A549 (cell line): ENCODE measurements around the gene WNT3A. TPM values are rescaled to one million over a fixed set of nuclear protein-coding genes. Genes with fewer than 3 reads are reported as not detected.

Source experiments
- ATAC-seq, 2 experiments: fragments of 200-7000 bp in 1 of 2; fragments of >200 bp in 1 of 2; cut with Nextera tagmentation in 1 of 2; cut with Tn5 transposase in 1 of 2; 3 replicates each; pipeline versions ENCODE4 v1.8.0 to v1.9.1; 2018 to 2020; ENCODE audit warnings: mild to moderate bottlenecking in 1 of 2, moderate library complexity in 1 of 2
- CTCF ChIA-PET: fragments of 300-600 bp; sonication (Branson Sonifier 250); formaldehyde crosslinking; extraction: SDS; loops from one replicate; lab custom pipeline; 2021; ENCODE audit warnings: antibody characterized with exemption, inconsistent platforms; lab: Yijun Ruan, JAX
- POLR2A ChIA-PET: fragments of 350-600 bp; formaldehyde crosslinking; extraction: SDS; loops from one replicate; lab custom pipeline; 2021; ENCODE audit warnings: antibody characterized with exemption, inconsistent platforms; lab: Yijun Ruan, JAX
- DNase-seq, 2 experiments: peaks; one replicate each; pipeline versions ENCODE4 v3.0.0 to v3.0.0-alpha.2; 2011 to 2016; ENCODE audit warnings: low read depth in 1 of 2, low spot score in 1 of 2
- FAIRE-seq: peaks from 2 replicates; lab custom pipeline; 2011; peaks lifted over from hg19 to GRCh38; lab: Jason Lieb, UNC
- H3K27ac ChIP-seq, 2 experiments: fragments of >200 bp; sonication (Bioruptor Twin); formaldehyde crosslinking; 3 replicates each; pipeline ENCODE4 v1.5.1; 2016 to 2017
- H3K4me1 ChIP-seq: fragments of >200 bp; sonication (Bioruptor Twin); formaldehyde crosslinking; 3 replicates; pipeline ENCODE4 v1.6.1; 2016
- H3K4me2 ChIP-seq: fragments of >200 bp; sonication (Bioruptor Twin); formaldehyde crosslinking; 3 replicates; pipeline ENCODE4 v1.6.1; 2016
- H3K4me3 ChIP-seq: fragments of >200 bp; sonication (Bioruptor Twin); formaldehyde crosslinking; 3 replicates; pipeline ENCODE4 v1.5.1; 2016
- H3K9me3 ChIP-seq: fragments of >200 bp; sonication (Bioruptor Twin); formaldehyde crosslinking; 3 replicates; pipeline ENCODE4 v1.6.1; 2016
- CBX8 ChIP-seq: fragments of 200-600 bp; sonication (generic); IDR thresholded peaks from 2 replicates; pipeline ENCODE4 v1.6.1; 2016
- CEBPB ChIP-seq, 2 experiments: fragments of >200 bp in 1 of 2; sonication (Bioruptor Twin) in 1 of 2; formaldehyde crosslinking in 1 of 2; IDR thresholded peaks; 2 replicates each; pipeline ENCODE4 v1.6.1; 2012 to 2016
- EHMT2 ChIP-seq: fragments of 200-600 bp; sonication (generic); IDR thresholded peaks from 2 replicates; pipeline ENCODE4 v1.6.1; 2016; ENCODE audit warnings: antibody characterized with exemption, low read depth, mild to moderate bottlenecking, moderate library complexity
- ESRRA ChIP-seq: fragments of 150-350 bp; IDR thresholded peaks from 2 replicates; pipeline ENCODE4 v1.6.1; 2014; ENCODE audit warnings: mild to moderate bottlenecking, low read length, borderline replicate concordance
- KDM5A ChIP-seq: fragments of 200-600 bp; sonication (generic); IDR thresholded peaks from 2 replicates; pipeline ENCODE4 v1.6.1; 2016; ENCODE audit warnings: antibody characterized with exemption, mild to moderate bottlenecking
- MAFK ChIP-seq: fragments of 450-650 bp; IDR thresholded peaks from 2 replicates; pipeline ENCODE4 v1.6.1; 2014; ENCODE audit not compliant: partially characterized antibody
- NFE2L2 ChIP-seq: fragments of 150-350 bp; conservative IDR thresholded peaks from 2 replicates; pipeline ENCODE4 v1.6.1; 2014; ENCODE audit warnings: low read length
- NPAS2 ChIP-seq: fragments of 250-450 bp; sonication (Bioruptor Pico); IDR thresholded peaks from 2 replicates; pipeline ENCODE4 v1.8.0; 2022; ENCODE audit warnings: mild to moderate bottlenecking, moderate library complexity, borderline replicate concordance
- POLR2AphosphoS2 ChIP-seq: conservative IDR thresholded peaks from 2 replicates; pipeline ENCODE4 v1.6.1; 2012; ENCODE audit warnings: low read length, improper control_type of control experiment, inconsistent platforms
- RAD21 ChIP-seq, 2 experiments: fragments of >200 bp in 1 of 2; sonication (Bioruptor Twin) in 1 of 2; formaldehyde crosslinking in 1 of 2; IDR thresholded peaks in 1 of 2; conservative IDR thresholded peaks in 1 of 2; 2 replicates in 1 of 2; 3 replicates in 1 of 2; pipeline ENCODE4 v1.6.1; 2012 to 2018; ENCODE audit warnings: inconsistent platforms in 1 of 2
- RCOR1 ChIP-seq: fragments of 150-350 bp; IDR thresholded peaks from 2 replicates; pipeline ENCODE4 v1.6.1; 2014; ENCODE audit warnings: antibody characterized with exemption, low read length, low read depth
- RNF2 ChIP-seq: fragments of 200-600 bp; sonication (generic); IDR thresholded peaks from 2 replicates; pipeline ENCODE4 v1.6.1; 2016; ENCODE audit warnings: low read depth, mild to moderate bottlenecking, antibody characterized with exemption, moderate library complexity, borderline replicate concordance
- SMC3 ChIP-seq: fragments of >200 bp; sonication (Bioruptor Twin); formaldehyde crosslinking; IDR thresholded peaks from 3 replicates; pipeline ENCODE4 v1.6.1; 2018; ENCODE audit warnings: inconsistent platforms
- TFCP2L1 ChIP-seq: fragments of 250-450 bp; sonication (Bioruptor Pico); IDR thresholded peaks from 2 replicates; pipeline ENCODE4 v1.5.0; 2021; ENCODE audit warnings: mild to moderate bottlenecking
- ZC3H11A ChIP-seq: fragments of 450-650 bp; IDR thresholded peaks from 2 replicates; pipeline ENCODE4 v1.6.1; 2014; ENCODE audit warnings: antibody characterized with exemption, mild to moderate bottlenecking
- ZFP36 ChIP-seq: fragments of 450-650 bp; IDR thresholded peaks from 2 replicates; pipeline ENCODE4 v1.6.1; 2014; ENCODE audit warnings: borderline replicate concordance; ENCODE audit not compliant: partially characterized antibody
- WGBS: methylation state at CpG from one replicate; pipeline ENCODE4 v1.1.6; 2017; ENCODE audit errors: missing lambda C conversion rate; 5-methylcytosine and 5-hydroxymethylcytosine counted together
- polyA plus RNA-seq, 4 experiments: library from polyadenylated mRNA; depleted of rRNA in 3 of 4; stranded (reverse); fragments of >200 nt; fragmentation: RNase III in 1 of 4; extraction: RNeasy Plus Mini Kit Qiagen cat#74134 plus additional on column Dnase treatment in 1 of 4; gene quantifications; 2 replicates in 3 of 4; 3 replicates in 1 of 4; pipeline ENCODE4 v1.2.3, GENCODE V29; 2011 to 2017
- TF ChIP-seq, protein P1 (sequence below): fragments of 150-350 bp; IDR thresholded peaks from 2 replicates; pipeline ENCODE4 v1.6.1; 2014; ENCODE audit warnings: low read depth, mild to moderate bottlenecking, low read length
- TF ChIP-seq, protein P2 (sequence below): fragments of >200 bp; sonication (Bioruptor Twin); formaldehyde crosslinking; IDR thresholded peaks from 2 replicates; pipeline ENCODE4 v1.6.1; 2016
- TF ChIP-seq, protein P3 (sequence below): IDR thresholded peaks from 2 replicates; pipeline ENCODE4 v1.6.1; 2012
- TF ChIP-seq, protein P4 (sequence below): IDR thresholded peaks from 2 replicates; pipeline ENCODE4 v1.6.1; 2012; ENCODE audit warnings: low read depth, borderline replicate concordance
- TF ChIP-seq, protein P5 (sequence below): fragments of >200 bp; sonication (Bioruptor Twin); formaldehyde crosslinking; IDR thresholded peaks from 3 replicates; pipeline ENCODE4 v1.6.1; 2016

WNT3A gene
- polyA plus RNA-seq, 2 of the 4 experiments (the other 2 are of a cell fraction) = not detected

DNA sequence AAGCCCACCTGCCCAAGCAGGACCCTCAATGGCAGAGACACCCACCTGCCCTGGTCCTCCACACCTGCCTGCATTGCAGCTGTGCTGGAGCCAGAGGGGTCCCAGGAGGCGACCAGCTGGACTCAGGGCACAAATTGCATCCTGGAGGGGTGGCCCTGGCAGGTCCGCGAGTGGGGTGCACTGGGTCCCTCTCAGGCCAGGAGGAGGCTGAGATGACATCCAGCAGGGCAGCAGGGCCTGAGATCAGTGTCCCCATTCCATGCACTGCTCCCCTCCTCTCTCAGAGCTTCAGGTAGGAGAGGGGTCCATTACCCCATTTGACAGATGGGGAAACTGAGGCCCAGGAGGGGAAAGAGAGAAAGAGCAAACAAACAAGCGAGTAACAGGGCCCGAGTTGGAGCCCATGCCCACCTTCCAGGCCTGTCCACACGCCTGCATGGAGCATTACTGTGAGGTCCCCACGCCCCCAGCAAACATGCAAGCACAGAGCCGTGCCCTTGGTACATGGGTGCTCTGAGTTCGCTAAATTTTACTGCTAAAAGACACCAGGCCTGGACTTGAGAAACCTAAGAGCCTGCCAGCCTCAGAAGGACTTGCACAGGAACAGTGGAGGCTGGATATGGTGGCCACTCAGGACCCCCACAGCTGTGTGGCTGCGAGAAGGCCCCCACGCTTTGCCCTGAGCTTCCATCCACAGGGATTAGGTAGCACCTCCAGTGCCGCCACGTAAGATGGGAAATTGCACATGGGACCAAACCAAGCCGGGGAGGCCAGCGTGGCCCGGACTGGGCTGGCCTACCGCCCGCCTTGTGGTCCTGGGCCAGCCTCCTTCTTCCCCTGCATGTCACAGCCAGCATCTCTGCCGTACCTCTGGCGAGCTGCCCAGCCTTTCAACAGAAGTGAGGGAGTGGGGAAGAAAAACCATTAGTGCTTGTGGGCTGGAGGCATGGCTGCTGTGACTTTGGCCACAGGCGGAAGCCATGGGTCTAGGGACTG, 7.4 kb downstream of the WNT3A start (continued):
- TF ChIP-seq ESRRA (no peak), TFCP2L1 (CRISPR knock-in tag) (no peak), ZFP36 (no peak), CBX8 (no peak), KDM5A (no peak)
- TF ChIP-seq, protein P1, sequence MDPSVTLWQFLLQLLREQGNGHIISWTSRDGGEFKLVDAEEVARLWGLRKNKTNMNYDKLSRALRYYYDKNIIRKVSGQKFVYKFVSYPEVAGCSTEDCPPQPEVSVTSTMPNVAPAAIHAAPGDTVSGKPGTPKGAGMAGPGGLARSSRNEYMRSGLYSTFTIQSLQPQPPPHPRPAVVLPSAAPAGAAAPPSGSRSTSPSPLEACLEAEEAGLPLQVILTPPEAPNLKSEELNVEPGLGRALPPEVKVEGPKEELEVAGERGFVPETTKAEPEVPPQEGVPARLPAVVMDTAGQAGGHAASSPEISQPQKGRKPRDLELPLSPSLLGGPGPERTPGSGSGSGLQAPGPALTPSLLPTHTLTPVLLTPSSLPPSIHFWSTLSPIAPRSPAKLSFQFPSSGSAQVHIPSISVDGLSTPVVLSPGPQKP = no peak

DNA sequence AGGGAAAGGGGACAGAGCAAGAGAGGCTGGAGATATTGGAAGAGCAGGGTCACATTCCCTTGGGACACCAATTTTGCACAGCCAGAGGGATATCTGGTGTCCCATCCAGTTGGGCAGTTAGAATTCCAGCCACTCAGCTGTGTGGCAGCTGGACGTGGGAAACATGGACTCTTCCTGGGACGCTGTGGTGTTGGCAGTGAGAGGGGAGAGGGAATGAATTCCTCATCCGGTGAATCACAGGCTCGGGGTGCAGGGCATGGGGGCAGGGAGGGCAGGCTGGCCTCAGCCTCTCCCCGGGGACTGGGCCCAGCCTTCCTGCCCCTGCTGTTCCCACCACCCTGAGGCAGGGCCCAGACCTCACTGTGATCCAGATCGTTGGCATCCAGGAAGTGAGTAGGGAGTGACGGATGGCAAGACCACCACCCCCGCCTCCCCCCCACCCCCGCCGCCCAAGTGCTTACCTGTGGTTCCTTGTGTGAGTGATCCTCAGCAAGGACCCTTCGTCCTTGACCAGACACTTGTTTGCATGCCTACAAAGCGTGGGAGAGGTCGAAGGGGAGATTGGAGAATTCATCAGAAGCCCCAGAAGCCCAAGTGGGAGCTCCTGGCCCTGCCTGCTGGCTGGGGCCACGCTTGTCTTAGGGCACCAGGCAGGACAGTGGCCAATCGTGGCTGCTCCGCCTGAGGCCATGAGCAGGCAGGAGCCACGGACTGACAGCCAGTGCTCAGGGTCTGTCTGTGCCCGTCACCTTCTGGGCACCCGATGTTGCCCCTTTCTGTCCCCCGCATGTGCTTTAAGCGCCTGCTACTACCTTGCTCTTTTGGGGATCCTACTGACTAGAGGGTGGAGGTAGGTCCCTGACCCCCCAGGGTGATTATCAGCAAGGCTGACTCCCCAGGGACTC, 8.7 kb downstream of the WNT3A start:
- H3K4me2 ChIP-seq = peak overlapping the region; percentile 49
- FAIRE-seq = no peak

More for the DNA sequence above, 8.7 kb downstream of the WNT3A start:
- ATAC-seq (peak in 1 of 2 experiments; percentile 49; a peak in 3 of 6 replicates), DNase-seq (peak in 1 of 2 experiments; percentile 48)
- 58% methylated on average over 17 of the region's 21 CpGs for WGBS
- Histone ChIP-seq H3K27ac (peak overlapping the region in 1 of 2 experiments; percentile 33; a peak in 2 of 6 replicates), H3K4me3 (no peak overlapping the region), H3K4me1 (peaks cover 9% of the 10 kb centered on the region), H3K9me3 (no peaks in the 10 kb centered on the region)
- ChIA-PET CTCF (interaction anchor here (0.6 to 1.3 kb wide), 3 partner anchors 9 to 133 kb away, joined by 3 read pairs; no protein-coding TSS in a partner anchor), POLR2A (no interaction called here)
- TF ChIP-seq EHMT2 (no peak), RCOR1 (no peak), POLR2AphosphoS2 (no peak), CBX8 (no peak), ZC3H11A (no peak), CEBPB (IDR thresholded peaks at IDR 0.05) (no peak), MAFK (no peak), NFE2L2 (no peak), SMC3 (no peak), RNF2 (no peak), ZFP36 (no peak), RAD21 (conservative IDR thresholded peaks at IDR 0.05 in 1 of 2, IDR thresholded peaks at IDR 0.05 in 1 of 2) (no peak), NPAS2 (CRISPR knock-in tag) (no peak)
- TF ChIP-seq, protein P2, sequence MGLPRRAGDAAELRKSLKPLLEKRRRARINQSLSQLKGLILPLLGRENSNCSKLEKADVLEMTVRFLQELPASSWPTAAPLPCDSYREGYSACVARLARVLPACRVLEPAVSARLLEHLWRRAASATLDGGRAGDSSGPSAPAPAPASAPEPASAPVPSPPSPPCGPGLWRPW = no peak
- TF ChIP-seq, protein P3, sequence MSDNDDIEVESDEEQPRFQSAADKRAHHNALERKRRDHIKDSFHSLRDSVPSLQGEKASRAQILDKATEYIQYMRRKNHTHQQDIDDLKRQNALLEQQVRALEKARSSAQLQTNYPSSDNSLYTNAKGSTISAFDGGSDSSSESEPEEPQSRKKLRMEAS = no peak
- TF ChIP-seq, protein P4, sequence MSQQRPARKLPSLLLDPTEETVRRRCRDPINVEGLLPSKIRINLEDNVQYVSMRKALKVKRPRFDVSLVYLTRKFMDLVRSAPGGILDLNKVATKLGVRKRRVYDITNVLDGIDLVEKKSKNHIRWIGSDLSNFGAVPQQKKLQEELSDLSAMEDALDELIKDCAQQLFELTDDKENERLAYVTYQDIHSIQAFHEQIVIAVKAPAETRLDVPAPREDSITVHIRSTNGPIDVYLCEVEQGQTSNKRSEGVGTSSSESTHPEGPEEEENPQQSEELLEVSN = no peak
- TF ChIP-seq, protein P1 = no peak
- TF ChIP-seq, protein P5, sequence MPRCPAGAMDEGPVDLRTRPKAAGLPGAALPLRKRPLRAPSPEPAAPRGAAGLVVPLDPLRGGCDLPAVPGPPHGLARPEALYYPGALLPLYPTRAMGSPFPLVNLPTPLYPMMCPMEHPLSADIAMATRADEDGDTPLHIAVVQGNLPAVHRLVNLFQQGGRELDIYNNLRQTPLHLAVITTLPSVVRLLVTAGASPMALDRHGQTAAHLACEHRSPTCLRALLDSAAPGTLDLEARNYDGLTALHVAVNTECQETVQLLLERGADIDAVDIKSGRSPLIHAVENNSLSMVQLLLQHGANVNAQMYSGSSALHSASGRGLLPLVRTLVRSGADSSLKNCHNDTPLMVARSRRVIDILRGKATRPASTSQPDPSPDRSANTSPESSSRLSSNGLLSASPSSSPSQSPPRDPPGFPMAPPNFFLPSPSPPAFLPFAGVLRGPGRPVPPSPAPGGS = no peak
